Transverse colon (tissue), 4 donors: ENCODE results near the gene PKMYT1.

Source experiments
- CTCF ChIP-seq, 5 experiments: fragments of 200-600 bp in 3 of 5; fragments of 450-650 bp in 2 of 5; sonication (generic) in 3 of 5; IDR thresholded peaks; 1 replicate in 2 of 5; 2 replicates in 3 of 5; pipeline ENCODE4 v1.5.1; 2016 to 2017; ENCODE audit warnings: antibody characterized with exemption in 5 of 5, inconsistent platforms in 3 of 5, mild to moderate bottlenecking in 2 of 5, moderate library complexity in 1 of 5
- EP300 ChIP-seq: sonication (generic); formaldehyde crosslinking; IDR thresholded peaks from one replicate; pipeline ENCODE4 v1.6.1; 2017; ENCODE audit warnings: antibody characterized with exemption, low read depth
- POLR2AphosphoS5 ChIP-seq, 3 donors: sonication (generic); formaldehyde crosslinking; IDR thresholded peaks; one replicate each; pipeline ENCODE4 v1.6.1; 2016; ENCODE audit warnings: antibody characterized with exemption in 3 of 3

- TF ChIP-seq CTCF (IDR thresholded peaks at IDR 0.05) (no peak), EP300 (no peak), POLR2AphosphoS5 (IDR thresholded peaks at IDR 0.05) (no peak)
Observed at GRCh38 chr16:2970563-2970962, 9.7 kb downstream of the PKMYT1 start.
